Panc1 (cell line): Measurements from ENCODE around the gene SH3GL1.

Experiments used
- CTCF ChIP-seq: fragments of 450-650 bp; IDR thresholded peaks from 2 replicates; pipeline ENCODE4 v1.5.1; 2017; ENCODE audit warnings: mild to moderate bottlenecking
- POLR2AphosphoS5 ChIP-seq: IDR thresholded peaks from 2 replicates; pipeline ENCODE4 v1.6.1; 2012; ENCODE audit warnings: mild to moderate bottlenecking, low read depth, low read length, moderate library complexity
- REST ChIP-seq, 2 experiments: IDR thresholded peaks; 2 replicates each; pipeline ENCODE4 v1.6.1; 2011 to 2012; ENCODE audit warnings: low read depth in 2 of 2, control low read depth in 1 of 2, low read length in 1 of 2, mild to moderate bottlenecking in 1 of 2, moderate library complexity in 1 of 2; ENCODE audit not compliant: insufficient read depth in 1 of 2
- SIN3A ChIP-seq: IDR thresholded peaks from 2 replicates; pipeline ENCODE4 v1.6.1; 2012; ENCODE audit warnings: low read depth, mild to moderate bottlenecking, low read length, moderate library complexity, borderline replicate concordance; ENCODE audit not compliant: insufficient read depth
- TCF7L2 ChIP-seq: IDR thresholded peaks from 2 replicates; pipeline ENCODE4 v1.6.1; 2011; ENCODE audit warnings: mild to moderate bottlenecking, low read depth, low read length, inconsistent platforms

GRCh38 chr19:4362101-4362828 is 38.1 kb downstream of the SH3GL1 start:
- TF ChIP-seq SIN3A (no peak), POLR2AphosphoS5 (peak; percentile 23; the same call in 1 of the 2 replicates), CTCF (no peak), REST (IDR thresholded peaks at IDR 0.05; ENCODE audit: insufficient read depth in 1 of 2, low read depth in 2 of 2, low read length in 1 of 2) (no peak), TCF7L2 (no peak)
